KOPT-K1 (cell line): ENCODE data around the gene STK32B.

Source experiments
- H3K27ac ChIP-seq: fragments of 200-600 bp; sonication (generic); 2 replicates; pipeline ENCODE4 v1.5.1; 2016; ENCODE audit warnings: antibody characterized with exemption, mild to moderate bottlenecking, low read depth, low read length; ENCODE audit not compliant: poor library complexity, severe bottlenecking
- H3K36me3 ChIP-seq: fragments of 200-600 bp; sonication (generic); 2 replicates; pipeline ENCODE4 v1.5.1; 2017; ENCODE audit warnings: antibody characterized with exemption, mild to moderate bottlenecking, low read length, moderate library complexity; ENCODE audit not compliant: insufficient read depth
- H3K9me3 ChIP-seq: fragments of 200-600 bp; sonication (generic); 2 replicates; pipeline ENCODE4 v1.5.1; 2017; ENCODE audit warnings: antibody characterized with exemption, low read length, mild to moderate bottlenecking; ENCODE audit not compliant: insufficient read depth, poor library complexity, severe bottlenecking

STK32B gene

DNA sequence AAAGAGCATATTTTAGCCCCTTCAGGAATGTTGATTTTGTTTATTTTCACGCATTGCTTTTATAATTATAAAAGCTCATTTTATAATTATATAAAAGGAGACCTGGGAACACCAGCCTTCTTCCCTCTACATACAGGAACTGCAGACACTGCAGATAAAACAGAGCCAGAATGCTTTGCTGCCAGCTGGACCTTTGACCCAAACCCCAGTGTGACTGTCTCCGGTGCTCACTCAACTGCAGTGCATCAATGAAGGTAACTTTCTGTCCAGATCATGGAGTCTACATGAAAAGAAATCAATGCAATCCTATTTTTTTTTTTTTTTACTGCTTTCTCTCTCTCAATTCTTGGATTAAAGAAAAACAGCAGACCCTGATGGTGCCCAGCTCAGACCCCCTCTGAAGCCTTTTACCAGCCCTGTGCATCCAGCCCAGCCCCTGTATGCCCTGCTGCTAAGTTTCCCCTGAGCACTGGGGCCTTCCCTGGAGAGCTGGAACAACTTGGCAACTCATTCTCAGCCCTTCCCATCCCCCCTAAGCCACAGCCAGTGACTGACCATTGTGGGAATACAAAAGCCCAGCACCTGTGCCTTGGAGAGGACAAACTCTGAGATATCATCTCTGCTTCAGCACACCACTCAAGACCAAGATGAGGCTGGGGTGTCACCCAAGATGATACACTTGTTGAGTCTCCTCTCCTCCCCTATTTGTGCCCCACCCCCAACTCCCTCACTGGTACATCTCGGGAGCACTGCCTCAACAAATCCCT, 475.0 kb downstream of the STK32B start:
- Histone ChIP-seq H3K36me3 (no peaks in the 10 kb centered on the region), H3K27ac (no peak overlapping the region), H3K9me3 (no peaks in the 10 kb centered on the region)

DNA sequence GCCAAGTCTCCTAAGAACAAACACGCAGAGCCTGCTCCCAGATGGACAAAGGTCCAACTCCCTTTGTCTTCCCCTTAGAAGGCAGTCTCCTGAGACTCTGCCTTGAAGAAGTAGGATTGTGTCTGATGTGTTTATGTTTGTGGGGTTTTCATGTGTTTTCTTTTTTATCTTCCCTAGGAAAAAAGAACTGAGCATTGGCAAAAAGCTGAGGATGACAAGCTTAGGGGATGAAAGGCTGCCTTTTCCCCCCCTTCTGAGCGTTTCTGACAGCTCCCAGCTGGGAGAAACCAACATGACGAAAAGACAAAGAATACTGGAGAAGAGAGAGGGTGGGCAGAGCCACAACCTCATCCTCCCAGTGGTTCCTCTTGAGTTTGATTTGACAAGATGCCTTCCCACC, 475.9 kb downstream of the STK32B start:
- no peaks in the 10 kb centered on the region for H3K9me3 ChIP-seq
- no peak overlapping the region for H3K27ac ChIP-seq

DNA sequence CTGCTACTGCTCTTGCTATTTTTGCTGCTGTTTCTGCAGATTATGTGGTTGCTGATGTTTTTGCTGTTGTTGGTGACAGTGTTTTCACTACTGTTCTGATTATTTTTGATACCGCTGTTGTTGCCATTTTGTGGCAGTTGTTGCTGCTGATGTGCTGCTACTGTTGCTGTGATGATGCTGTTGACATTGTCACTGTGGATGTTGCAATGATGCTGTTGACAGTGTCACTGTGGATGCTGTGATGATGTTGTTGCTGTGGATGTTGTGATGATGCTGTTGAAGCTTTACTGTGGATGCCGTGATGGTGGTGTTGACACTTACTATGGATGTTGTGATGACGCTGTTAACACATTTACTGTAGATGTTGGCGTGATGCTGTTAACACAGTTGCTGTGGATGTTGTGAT, 476.8 kb downstream of the STK32B start:
- H3K27ac ChIP-seq, result no peak overlapping the region
- no peaks in the 10 kb centered on the region for H3K9me3 ChIP-seq
- no peaks in the 10 kb centered on the region for H3K36me3 ChIP-seq

More for the DNA sequence above, 475.9 kb downstream of the STK32B start:
- no peaks in the 10 kb centered on the region for H3K36me3 ChIP-seq

DNA sequence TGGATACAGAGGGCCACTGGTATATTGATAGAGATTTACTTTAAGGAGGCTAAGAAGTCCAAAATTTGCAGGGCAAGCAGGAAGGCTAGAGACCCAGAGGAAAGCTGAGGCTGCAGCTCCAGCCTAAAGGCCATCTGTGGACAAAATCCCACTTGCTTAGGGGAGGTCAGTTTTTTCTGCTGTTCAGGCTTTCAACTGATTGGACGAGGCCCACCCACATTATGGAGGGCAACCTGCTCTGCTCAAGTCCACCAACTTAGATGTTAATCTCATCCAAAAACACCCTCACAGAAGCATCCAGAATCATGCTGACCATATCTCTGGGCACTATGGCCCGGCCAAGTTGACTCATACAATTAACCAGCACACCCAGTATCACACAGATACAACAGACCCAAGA, 480.8 kb downstream of the STK32B start:
- Histone ChIP-seq H3K36me3 (no peaks in the 10 kb centered on the region), H3K9me3 (peaks cover 5% of the 10 kb centered on the region), H3K27ac (no peak overlapping the region)

DNA sequence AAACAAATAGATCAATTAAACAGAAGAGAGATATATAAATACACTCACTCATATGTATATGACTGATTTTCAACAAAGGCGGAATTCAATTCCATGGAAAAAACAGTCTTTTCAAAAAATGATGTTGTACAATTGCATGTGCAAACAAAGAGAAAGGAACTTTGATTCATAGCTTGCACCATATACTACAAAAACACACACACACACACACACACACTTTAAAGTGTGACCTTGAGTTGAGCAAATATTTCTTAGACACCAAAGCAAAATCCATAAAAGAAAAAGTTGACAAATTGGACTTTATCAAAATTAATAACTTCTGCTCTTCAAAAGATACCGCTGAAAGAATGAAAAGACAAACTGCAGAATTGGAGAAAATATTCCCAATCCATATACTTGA, 488.3 kb downstream of the STK32B start:
- H3K27ac ChIP-seq, result no peak overlapping the region
- H3K9me3 ChIP-seq, result peaks cover 5% of the 10 kb centered on the region
- H3K36me3 ChIP-seq, result no peaks in the 10 kb centered on the region

DNA sequence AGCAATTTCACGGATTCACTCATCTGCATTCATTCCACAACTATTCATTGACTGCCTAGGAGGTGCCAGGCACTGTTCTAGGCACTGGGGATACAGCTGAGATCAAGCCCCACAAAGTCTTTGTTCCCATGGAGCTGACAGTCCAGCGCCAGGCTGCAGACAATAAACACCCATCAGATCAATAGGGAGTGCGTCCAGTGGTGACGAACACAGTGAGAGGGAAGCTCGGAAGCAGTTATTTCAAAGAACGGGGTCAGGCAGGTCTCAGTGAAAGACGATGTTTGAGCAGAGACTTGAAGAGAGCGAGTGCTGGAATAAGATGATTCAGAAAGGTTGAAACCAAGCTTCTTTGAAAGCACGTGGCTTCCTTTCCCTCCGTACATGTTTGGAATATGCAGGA, 489.9 kb downstream of the STK32B start:
- H3K36me3 ChIP-seq, result no peaks in the 10 kb centered on the region
- H3K27ac ChIP-seq, result no peak overlapping the region
- H3K9me3 ChIP-seq, result no peaks in the 10 kb centered on the region

DNA sequence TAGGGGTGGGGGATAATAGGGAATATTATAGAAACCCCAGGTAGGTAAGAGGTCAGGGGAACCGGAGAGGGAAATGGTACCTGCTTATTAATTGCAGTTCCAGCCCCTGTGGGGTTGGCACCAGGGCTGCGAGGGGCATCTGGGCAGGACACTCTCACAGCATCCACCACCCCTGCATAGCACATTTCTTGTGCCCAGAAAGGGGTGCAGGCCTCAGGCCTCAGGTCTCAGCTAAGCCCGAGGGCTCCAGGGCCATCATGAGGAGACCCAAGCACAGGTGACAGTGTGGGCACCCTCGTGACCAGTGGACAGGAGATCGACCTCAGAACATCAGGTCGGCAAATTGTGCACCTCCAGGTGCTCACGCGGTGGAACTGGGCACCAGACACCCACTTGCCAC, 492.4 kb downstream of the STK32B start:
- H3K27ac ChIP-seq, result no peak overlapping the region
- H3K9me3 ChIP-seq, result peaks cover 18% of the 10 kb centered on the region
- H3K36me3 ChIP-seq, result no peaks in the 10 kb centered on the region

DNA sequence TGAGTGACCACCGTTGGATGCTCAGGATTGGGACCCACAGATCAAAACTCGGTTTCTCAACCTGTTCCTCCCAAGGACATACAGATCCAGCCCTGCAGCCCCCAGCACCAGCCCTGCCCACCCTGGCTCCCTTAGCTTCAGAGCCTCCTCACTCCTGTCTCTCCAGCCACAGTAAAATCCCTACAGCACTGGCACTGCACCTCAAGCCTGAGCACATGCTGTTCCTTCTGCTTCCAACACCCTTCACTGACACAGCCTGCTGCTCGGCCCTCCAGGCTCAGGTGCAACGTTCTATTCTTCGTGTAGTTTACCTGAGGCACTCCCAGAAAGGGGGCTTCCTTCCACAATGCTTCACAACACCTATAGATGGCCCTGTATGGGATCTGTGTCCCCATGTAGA, 493.5 kb downstream of the STK32B start:
- peaks cover 18% of the 10 kb centered on the region for H3K9me3 ChIP-seq
- no peak overlapping the region for H3K27ac ChIP-seq
- H3K36me3 ChIP-seq, result no peaks in the 10 kb centered on the region

DNA sequence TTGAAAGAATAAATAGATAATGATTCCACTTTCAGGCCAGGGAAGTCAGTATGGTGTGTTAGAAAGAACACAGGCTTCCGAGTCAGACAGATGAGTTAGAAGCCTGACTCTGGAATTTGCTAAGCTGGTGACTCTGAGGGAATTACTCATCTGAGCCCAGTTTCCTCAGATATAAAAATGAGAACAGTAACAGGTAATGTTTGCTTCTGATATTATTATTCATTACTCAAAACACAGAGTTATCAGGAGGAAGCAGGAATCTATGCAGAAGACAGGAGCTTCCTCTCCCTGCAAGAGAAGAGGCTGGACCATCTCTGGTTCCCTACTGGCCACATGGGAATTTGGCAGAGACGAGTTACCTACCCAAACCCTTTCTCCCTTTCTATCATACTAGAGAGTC, 494.0 kb downstream of the STK32B start:
- Histone ChIP-seq H3K36me3 (no peaks in the 10 kb centered on the region), H3K27ac (no peak overlapping the region), H3K9me3 (peaks cover 18% of the 10 kb centered on the region)

DNA sequence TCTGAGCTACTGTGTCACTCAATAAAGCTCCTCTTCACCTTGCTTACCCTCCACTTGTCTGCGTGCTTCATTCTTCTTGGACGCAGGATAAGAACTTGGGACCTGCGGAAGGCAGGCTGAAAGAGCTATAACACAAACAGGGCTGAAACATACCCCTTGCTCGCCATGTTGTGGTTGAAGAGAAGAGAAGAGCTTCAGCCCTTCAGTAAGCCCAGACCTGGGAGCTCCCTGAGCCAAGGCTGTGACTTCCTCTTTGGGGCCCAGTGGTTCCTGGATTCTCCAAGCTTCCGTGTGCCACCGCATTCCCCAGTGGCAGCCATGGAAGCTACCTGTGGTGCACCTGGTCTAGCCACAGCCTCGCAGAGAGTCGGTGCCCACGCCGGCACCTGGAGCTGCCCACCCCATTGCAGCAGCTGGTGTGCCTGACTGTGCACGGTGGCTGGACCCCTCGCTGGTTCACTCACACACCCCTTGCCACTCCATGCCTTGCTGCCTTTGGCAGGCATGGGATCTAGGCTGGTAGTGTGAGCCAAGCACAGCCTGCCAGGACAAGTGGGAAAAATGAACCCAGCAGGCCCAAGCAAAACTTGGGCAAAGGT, 496.5 kb downstream of the STK32B start:
- Histone ChIP-seq H3K9me3 (peaks cover 18% of the 10 kb centered on the region), H3K36me3 (no peaks in the 10 kb centered on the region), H3K27ac (no peak overlapping the region)
